Lung microvascular endothelial cell (primary cell): Measurements from ENCODE around the gene FAM120A. TPM values are rescaled to one million over a fixed set of nuclear protein-coding genes. Genes with fewer than 3 reads are reported as not detected.
A peak's percentile ranks its signal among the peaks of the same experiment; 100 is the strongest.
"Not testable (repeated sequence)": the region's sequence is repeated elsewhere in the genome, so short reads cannot be mapped to it uniquely, and the experiment has no call there.

ENCODE experiments used
- DNase-seq, 2 donors: peaks; one replicate each; pipeline versions ENCODE4 v3.0.0 to v3.0.0-alpha.2; 2010; ENCODE audit warnings: low read depth in 2 of 2
- total RNA-seq: library from RNA; depleted of rRNA; stranded (reverse); fragments of >200 nt; gene quantifications from 2 replicates; pipeline ENCODE4 v1.2.1, GENCODE V29; 2014

FAM120A gene, protein sequence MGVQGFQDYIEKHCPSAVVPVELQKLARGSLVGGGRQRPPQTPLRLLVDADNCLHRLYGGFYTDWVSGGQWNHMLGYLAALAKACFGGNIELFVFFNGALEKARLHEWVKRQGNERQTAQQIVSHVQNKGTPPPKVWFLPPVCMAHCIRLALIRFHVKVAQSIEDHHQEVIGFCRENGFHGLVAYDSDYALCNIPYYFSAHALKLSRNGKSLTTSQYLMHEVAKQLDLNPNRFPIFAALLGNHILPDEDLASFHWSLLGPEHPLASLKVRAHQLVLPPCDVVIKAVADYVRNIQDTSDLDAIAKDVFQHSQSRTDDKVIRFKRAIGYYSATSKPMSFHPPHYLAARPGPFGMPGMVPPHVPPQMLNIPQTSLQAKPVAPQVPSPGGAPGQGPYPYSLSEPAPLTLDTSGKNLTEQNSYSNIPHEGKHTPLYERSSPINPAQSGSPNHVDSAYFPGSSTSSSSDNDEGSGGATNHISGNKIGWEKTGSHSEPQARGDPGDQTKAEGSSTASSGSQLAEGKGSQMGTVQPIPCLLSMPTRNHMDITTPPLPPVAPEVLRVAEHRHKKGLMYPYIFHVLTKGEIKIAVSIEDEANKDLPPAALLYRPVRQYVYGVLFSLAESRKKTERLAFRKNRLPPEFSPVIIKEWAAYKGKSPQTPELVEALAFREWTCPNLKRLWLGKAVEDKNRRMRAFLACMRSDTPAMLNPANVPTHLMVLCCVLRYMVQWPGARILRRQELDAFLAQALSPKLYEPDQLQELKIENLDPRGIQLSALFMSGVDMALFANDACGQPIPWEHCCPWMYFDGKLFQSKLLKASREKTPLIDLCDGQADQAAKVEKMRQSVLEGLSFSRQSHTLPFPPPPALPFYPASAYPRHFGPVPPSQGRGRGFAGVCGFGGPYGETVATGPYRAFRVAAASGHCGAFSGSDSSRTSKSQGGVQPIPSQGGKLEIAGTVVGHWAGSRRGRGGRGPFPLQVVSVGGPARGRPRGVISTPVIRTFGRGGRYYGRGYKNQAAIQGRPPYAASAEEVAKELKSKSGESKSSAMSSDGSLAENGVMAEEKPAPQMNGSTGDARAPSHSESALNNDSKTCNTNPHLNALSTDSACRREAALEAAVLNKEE
- total RNA-seq, result 54.5 and 74.6 TPM in 2 replicates

DNA sequence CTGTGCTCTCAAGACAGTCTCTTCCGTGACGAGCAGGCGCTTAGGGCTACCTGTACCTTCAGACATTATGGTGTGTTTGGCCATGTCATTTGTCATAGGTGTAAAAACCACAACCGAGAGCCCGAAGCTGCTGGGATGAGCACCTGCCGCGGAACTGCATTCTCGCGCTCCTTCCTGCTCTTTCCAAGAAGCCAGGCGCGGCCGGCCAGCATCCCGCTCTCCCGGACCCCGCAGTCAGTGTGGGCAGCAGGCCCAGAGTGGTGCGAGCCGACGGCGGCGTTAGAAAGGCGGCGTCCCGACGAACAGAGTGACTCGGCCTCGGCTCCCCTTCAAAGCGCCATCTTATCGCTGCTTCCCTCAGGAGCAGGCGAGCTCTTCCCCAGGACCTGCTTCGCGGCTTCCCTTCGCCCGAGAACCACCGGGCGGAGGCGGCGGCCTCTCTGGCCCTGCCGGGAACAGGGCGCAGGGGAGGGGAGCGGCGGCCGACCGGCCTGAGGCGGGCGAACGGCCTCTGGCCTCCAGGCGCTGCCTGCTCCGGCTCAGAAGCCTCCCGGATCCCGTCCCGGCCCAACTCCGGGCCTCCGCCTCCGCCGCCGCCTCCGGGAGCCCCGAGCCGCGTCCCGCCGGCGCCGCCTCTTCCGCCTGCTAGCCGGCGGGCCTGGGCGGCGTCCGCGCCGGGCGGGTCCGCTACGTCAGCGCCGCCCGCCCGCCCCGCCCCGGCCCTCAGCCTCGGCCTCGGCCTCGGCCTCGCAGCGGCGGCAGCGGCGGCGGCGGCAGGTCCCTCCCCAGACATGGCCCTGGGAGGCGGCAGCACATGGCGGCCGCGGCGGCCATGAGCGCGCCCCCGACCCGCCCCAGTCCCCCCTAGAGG lies at the start of gene FAM120A:
Gene FAM120A, plus strand, starts transcription at position 741 of the 871 bp plus-strand sequence. CDS start 231 bp downstream, outside the sequence.
- peak; percentile 82 to 86 for DNase-seq

DNA sequence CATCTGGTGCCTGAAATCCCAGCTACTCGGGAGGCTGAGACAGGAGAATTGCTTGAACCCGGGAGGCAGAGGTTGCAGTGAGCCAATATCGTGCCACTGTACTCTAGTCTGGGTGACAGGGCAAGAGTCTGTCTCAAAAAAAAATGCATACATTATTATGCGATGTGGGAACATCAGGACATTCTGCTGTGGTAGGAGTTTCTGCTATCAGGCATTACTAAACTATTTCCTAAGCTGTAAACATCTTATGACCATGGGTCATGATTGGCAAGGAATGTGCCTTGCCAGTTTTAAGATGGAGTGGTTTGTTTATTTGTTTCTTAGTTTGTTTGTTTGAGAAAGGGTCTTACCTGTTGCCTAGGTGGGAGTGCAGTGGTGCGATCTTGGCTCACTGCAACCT lies 45.1 kb upstream of the FAM120A start:
- no peak for DNase-seq

DNA sequence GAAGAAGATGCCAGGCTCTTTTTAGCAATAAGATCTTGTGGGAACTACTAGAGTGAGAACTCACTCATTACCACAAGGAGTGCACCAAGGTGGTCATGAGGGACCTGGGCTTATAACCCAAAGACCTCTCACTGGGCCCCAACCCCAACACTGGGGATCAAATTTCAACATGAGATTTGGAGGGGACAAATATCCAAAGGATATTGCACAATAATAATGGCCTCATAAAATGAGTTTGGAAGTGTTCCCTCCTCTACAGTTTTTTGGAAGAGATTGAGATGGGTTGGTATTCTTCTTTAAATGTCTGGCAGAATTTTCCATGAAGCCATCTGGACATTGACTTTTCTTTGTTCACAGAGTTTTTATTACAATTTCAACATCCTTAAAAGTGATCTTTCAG lies 38.0 kb upstream of the FAM120A start:
- no peak for DNase-seq

DNA sequence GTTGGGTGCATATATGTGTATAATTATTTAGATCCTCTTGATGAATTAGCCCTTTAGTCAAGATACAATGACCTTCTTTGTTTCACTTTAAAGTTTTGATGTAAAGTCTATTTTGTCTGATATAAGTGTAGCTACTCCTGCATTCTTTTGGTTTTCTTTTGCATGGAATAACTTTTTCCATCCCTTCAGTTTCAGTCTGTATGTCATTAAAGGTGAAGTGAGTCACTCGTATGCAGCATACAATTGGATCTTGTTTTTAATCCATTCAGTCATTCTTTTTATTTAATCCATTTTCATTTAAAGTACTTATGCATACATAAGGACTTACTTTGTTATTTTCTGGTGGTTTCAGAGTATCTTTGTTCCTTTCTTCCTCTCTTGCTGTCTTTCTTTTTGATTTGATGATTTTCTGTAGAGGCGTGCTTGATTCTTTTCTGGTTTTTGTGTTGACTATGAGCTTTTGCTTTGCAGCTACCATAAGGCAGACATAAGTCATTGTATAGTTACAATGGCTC lies 36.3 kb upstream of the FAM120A start:
- no peak for DNase-seq

DNA sequence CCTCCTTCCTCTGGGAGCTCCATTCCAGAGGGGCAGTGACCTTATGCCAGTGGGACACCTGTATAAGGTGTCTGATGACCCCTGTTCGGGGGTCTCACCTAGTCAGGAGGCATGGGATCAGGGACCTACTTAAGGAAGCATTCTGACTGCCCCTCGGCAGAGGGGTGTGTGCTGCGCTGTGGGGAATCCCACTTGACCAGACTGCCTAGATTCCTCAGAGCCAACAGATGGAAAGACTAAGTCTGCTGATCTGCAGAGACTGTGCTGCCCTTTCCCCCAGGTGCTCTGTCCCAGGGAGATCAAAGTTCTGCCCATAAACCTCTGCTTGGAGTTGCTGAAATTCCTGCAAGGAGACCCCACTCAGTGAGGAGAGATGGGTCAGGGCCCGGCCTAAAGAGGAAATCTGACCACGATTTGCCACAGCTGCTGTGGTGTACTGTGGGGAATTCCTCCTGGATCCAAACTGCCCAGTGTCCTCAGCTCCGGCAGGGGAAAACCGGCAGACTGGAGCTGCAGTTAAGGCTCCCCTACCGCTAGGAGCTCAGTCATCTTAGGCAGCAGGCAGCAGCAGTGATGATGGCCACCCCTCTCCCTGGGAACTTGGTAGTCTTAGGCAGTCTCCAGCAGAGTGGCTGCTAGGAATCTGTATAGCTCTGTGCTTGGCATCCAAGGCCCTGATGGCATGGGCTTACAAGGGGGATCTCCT lies 34.8 kb upstream of the FAM120A start:
- DNase-seq, result no peak

DNA sequence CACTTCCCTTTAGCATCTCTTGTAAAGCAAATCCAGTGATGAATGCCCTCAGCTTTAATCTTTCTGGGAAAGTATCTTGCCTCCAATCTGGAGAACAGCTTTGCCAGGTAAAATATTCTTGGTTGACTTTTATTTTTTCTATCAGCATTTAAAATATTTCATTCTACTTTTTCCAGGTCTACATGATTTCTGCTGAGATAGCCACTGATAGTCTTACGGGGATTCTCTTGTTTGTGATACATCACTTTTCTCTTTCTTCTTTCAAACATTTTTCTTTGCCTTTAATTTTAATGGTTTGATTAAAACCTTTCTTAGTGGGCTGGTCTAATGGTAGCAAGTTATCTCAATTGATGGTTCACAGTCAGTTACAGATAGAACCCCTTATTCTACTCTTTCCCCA lies 33.9 kb upstream of the FAM120A start:
- DNase-seq, result no peak

DNA sequence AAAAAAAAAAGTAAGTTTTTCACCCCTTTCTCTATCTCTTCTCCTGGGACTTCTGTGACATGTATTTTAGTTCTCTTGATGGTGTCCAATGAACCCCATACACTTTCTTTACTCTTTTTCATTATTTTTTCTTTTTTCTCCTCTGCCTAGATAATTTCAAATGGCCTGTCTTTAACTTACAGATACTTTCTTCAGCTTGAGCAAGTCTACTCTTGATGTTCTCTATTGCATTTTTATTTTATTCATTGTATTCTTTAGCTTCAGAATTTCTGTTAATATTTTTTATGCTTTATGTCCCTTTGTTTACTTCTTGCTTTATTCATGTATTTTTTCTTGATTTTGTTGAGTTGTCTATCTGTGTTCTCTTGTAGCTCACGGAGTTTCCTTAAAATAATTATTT lies 32.5 kb upstream of the FAM120A start:
- DNase-seq, result no peak

DNA sequence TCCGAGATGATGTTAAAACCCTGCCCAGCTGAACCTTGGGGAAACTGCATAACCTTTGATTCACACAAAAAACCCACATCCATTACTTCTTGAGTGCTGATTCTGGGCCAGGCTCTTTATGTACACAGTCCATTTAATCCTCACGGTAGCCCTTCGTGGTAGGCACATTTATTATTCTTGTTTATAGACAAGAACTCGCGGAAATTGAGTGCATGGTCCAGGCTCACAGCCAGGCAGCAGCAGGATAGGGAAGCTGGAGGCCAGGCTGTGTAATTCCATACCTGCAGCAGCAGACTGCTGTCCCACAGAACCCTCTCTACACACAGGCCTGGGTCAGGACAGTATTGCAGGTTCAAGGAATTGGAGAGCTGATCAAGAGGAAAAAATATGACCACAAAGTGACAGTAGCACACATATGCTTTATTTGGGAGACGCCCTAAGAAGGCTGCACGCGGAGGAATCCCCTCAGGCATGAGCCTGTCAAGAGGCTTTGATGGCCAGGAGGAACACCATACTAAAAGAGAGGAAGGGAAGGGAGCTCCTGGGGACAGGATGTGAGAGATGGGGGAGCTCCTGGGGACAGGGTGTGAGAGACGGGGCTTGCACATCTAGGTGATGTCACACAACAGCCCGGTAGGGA lies 28.4 kb upstream of the FAM120A start:
- peak in 1 of 2 donors; percentile 17 for DNase-seq

DNA sequence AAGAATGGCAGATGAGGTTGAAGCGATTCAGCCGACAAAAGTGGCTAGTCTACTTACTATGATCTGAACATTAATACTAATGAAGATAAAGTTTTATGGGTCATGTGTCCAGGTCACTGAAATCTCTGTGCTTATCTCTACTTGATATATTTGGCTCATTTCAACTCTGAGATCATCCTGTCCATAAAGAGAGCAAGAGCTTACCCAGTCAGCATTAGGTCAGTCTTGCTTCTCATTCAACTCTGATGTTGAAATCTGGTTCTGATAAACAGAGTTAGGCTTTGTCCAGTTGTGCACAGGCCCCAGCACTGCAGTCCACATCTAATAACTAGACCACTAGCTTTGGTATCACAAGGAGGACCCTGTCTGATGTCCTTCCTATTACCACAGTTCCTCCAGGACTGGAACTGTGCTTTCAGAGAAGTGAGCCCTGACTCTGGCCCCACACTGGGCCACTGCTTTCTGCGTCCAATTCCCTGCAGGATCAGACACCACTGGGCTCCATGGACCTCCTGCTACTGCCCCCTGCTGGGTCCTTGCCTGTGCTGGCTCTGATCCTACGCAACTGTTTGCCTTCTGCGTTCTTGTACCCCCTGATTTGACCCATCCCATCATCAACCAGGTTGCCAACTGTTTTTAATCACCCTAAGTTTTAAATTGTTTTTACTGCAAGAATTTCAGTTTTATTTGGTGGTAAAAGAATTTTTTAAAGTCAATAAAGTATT lies 23.7 kb upstream of the FAM120A start:
- peak in 1 of 2 donors; percentile 4 for DNase-seq

DNA sequence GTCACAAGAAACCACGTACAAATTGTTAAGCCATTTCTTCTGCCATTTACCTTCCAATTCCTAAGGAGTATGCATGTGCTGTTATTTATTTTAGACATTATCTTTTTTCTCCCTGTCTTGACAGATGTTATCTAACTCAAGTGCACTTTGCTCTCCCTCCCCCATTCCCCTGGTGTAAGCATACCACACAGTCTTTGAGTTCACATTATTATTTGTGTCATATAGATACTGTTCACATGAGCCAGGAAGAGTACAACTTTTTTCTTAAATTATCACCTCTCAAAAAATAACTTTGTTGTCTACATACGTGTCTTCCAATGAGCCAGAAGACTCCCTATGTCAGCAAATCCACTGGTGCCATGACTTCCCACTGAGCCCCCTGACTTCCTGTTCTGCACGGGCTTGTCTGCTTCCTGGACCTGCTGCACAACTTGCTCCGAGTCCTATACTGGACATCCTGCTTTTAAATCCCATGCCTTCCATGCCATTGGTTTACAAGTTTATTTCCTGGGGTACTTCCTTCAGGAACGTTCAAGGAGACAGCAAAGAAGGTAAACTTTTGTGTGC lies 19.9 kb upstream of the FAM120A start:
- DNase-seq, result no peak

DNA sequence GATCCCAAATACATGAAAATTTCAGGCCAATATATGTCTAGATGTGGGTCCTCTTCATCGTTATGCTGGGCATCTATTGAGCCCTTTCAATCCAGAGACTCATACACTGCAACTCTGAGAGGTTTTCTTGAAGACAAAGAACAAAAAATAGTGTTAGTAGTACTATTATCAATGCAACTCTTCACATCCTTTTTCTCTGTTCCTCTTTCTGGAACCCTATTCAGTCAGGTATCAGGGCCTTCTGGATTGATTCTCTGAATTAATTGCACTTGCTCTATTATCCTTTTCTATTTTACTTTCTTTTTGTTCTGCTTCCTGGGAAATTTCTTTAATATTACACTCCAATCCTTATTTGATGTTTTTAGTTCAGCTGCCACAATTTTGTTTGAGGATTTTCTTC lies 18.5 kb upstream of the FAM120A start:
- no peak for DNase-seq

DNA sequence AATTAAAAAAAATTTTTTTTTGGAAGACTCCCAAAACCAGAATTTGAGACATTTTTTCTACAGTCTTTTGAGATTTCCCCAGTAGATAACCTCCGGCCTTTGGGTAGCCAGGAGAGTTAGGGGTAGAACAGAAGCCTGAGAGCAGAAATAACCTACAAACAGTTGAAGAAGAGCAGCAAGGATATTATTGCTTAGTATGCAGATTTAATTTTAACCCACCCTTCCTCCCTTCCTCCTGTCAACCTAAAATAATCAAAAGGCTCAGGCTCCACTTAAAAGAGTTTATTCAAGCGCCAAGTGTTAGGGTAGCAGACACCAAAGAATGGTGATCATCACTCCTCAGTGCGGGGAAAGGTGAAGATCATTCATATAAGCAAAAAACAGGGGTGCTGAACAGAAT lies 17.4 kb upstream of the FAM120A start:
- DNase-seq, result no peak

DNA sequence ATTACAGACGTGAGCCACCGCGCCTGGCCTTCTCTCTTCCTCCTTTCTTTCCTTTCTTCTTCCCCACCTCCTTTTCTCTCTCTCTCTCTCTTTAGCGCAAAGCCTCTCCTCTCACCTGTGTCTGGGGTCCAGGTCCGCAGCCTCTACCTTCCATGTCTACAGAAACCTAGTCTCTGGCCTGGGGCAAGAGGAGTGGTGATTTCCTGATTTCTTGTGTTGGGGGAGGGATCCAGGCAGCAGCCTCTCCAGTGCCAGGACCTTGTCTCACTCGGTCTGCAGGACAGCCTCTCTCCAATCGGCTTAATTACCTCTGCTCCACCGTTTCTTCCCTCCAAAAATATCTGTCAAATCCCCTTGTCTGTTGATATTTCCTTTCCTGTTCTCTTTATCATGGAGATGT lies 16.1 kb upstream of the FAM120A start:
- no peak for DNase-seq

DNA sequence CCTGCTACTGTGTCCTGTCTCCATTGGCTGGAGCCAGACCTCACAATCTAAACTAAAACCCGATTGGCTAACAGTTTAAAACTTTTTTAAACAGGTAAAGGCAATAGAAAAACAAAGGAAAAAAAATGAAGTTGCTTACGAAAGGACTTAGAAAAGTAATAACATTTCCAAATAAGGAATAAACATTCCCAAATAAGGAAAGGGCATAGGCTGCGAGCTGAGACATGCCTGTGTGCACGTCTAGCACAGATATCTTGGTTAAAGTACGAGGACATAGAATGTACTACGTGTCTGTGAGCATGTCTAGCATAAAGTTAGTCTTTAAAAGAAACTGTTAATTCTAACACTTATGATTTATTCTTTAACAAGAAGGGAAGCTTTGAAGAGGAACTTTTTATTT lies 15.3 kb upstream of the FAM120A start:
- DNase-seq, result no peak

DNA sequence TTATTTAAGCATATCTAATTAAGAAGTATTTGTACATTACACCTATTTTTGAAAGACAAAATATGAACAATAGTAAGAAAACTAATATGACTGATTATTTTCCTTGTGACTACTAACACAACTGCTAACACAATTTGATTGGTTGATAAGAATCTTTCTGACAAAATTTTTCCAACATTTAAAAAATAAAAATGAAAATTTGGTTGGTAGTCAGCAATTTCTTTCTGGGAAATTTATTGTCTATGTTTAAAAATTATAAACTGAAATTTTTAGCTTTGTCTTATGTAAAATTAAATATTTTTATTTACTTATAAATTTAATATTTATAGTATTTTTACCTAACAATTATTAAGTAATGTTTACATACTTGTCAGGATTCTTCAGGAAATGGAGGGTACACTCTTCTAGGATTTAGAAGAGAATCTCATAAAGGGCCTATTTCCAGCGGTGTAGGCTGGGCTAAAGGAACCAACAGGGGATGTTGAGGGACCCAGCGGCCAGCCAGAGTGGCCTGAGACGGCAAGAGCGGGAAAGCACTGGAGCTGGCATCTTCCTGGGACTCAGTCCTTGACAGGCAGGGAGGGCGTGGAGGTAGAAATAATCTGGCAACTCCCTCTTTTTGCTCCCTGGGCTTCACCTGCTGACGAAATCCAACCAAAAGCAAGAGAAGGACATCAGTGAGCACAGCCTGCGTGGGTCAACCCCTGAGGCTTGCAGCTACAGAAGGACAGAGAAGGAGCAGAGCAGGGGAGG lies 14.7 kb upstream of the FAM120A start:
- DNase-seq, result no peak

DNA sequence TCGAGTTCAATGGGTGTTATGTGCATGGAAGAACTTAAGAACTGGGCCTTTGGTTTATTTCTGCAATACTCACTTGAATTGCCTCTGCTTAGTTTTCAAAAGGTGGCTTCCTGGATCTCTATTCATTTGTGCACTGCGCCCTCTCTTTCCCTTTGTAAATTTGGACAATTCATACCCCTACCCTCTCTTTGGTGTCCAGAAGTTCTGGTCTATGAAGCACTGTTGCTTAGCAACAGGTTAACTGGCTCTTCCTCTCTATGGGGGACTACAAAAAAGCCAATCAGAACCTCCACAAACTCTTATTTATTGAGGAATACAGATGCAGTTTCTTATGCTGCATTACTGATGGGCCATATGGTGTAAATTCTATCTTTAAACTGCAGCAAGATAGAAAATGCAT lies 13.5 kb upstream of the FAM120A start:
- DNase-seq, result no peak

DNA sequence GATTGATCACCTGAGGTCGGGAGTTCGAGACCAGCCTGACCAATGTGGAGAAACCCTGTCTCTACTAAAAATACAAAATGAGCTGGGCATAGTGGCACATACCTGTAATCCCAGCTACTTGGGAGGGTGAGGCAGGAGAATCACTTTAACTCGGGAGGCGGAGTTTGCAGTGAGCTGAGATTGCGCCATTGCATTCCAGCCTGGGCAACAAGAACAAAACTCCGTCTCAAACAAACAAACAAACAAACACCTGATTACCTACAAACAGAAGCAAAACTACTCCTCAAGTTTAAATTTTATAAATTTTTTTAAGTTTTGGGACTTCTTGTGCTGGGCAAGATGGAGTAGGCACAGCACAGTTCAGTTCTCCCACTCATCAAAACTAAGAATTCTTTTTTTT lies 12.2 kb upstream of the FAM120A start:
- DNase-seq, result not testable (repeated sequence)
